Measurements from ENCODE around the gene CXCL3. TPM values are rescaled to one million over a fixed set of nuclear protein-coding genes. Genes with fewer than 3 reads are reported as not detected.

Gene CXCL3
- total RNA-seq, 2 experiments from 2014 or later, result not detected

GRCh38 chr4:74054483-74055047, 16.1 kb upstream of the CXCL3 start:
- ChIA-PET POLR2A (no interaction called here), CTCF (no interaction called here)
- Mint-ChIP-seq H3K9me3 (ENCODE audit: low read depth) (peaks cover 2% of the 10 kb centered on the region), H3K4me1 (no peaks in the 10 kb centered on the region), H3K36me3 (ENCODE audit: low read depth) (no peaks in the 10 kb centered on the region), H3K27ac (no peak overlapping the region), H3K4me3 (no peak overlapping the region), H3K27me3 (peaks cover 5% of the 10 kb centered on the region)
- DNase-seq, result no peak
- intact Hi-C loops (cut with DNase I, micrococcal nuclease), result no loop called here
- ATAC-seq, result no peak

- H3K36me3 Mint-ChIP-seq (ENCODE audit: low read depth), result peaks cover 3% of the 10 kb centered on the region
- ChIA-PET CTCF (no interaction called here), POLR2A (no interaction called here)
- peaks cover 10% of the 10 kb centered on the region for H3K9me3 Mint-ChIP-seq (ENCODE audit: low read depth)
- ATAC-seq (no peak), DNase-seq (no peak)
- no peak overlapping the region for H3K27ac Mint-ChIP-seq
- H3K4me1 Mint-ChIP-seq, result no peaks in the 10 kb centered on the region
- intact Hi-C loops (cut with DNase I, micrococcal nuclease), result no loop called here
- H3K27me3 Mint-ChIP-seq, result peaks cover 22% of the 10 kb centered on the region
- no peak overlapping the region for H3K4me3 Mint-ChIP-seq
These were observed 8.7 kb upstream of the CXCL3 start for GRCh38 chr4:74047152-74047551.

DNA sequence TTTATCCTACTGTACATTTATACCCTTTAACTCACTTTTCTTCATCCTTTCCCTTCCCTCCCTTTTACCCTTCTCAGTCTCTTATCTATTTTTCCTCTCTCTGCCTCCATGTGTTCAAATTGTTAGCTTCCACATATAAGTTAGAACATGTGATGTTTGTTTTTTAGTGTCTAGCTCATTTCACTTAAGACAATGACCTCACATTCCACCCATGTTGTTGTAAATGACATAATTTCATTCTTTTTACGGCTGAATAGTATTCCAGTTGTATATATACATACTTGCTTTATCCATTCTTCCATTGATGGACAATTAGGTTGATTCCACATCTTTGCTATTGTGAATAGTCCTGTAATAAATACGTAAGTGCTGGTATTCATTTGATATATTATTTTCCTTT, 7.3 kb upstream of the CXCL3 start:
- DNase-seq, result no peak
- peaks cover 7% of the 10 kb centered on the region for H3K9me3 Mint-ChIP-seq (ENCODE audit: low read depth)
- H3K27me3 Mint-ChIP-seq, result peaks cover 23% of the 10 kb centered on the region
- no peak overlapping the region for H3K27ac Mint-ChIP-seq
- H3K4me3 Mint-ChIP-seq, result no peak overlapping the region
- H3K4me1 Mint-ChIP-seq, result no peaks in the 10 kb centered on the region
- ChIA-PET POLR2A (no interaction called here), CTCF (no interaction called here)
- peaks cover 3% of the 10 kb centered on the region for H3K36me3 Mint-ChIP-seq (ENCODE audit: low read depth)
- intact Hi-C loops (cut with DNase I, micrococcal nuclease), result no loop called here
- no peak for ATAC-seq

DNA sequence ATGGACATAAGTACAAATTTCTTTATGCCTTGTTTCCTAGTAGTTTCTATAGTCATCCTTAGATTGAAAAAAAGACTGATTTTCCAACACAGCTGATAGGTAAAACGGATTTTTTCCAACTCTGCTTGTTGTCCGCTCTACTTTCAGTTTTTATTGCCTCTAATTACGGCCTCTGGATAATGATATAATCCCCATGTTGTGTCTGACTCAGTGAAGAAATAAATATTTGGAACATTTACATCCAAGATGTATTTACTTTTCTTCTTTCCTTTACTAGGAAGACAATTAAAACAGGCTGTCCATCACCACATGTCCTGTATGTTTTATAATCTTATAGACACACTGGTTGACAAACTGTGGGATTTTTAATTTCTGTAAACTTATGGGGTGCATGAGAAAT, 6.8 kb upstream of the CXCL3 start:
- ChIA-PET POLR2A (no interaction called here), CTCF (no interaction called here)
- H3K4me3 Mint-ChIP-seq, result no peak overlapping the region
- ATAC-seq, result no peak
- DNase-seq, result no peak
- peaks cover 24% of the 10 kb centered on the region for H3K27me3 Mint-ChIP-seq
- H3K36me3 Mint-ChIP-seq (ENCODE audit: low read depth), result peaks cover 3% of the 10 kb centered on the region
- H3K4me1 Mint-ChIP-seq, result no peaks in the 10 kb centered on the region
- no peak overlapping the region for H3K27ac Mint-ChIP-seq
- H3K9me3 Mint-ChIP-seq (ENCODE audit: low read depth), result peaks cover 7% of the 10 kb centered on the region
- intact Hi-C loops (cut with DNase I, micrococcal nuclease), result no loop called here

DNA sequence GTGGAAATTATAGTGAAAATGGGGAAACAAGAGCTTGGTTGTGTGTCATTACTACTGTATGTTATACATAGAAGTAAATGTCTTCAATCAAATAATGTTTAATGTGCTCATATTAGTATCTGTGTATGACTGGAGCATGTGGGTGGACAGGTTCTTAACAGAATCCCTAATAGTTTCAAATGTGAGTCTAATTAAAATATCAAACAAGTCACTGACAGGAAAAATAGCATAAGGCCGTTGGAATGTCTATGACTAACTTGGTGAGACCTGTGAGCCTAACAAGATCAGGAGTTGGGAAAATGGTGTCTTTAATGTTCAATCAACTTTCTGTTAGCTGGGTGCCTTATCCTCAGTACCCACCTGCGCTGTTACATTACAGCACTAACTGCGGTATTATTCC, 6.2 kb upstream of the CXCL3 start:
- no peak for ATAC-seq
- Mint-ChIP-seq H3K27me3 (peaks cover 27% of the 10 kb centered on the region), H3K27ac (no peak overlapping the region), H3K36me3 (ENCODE audit: low read depth) (peaks cover 3% of the 10 kb centered on the region), H3K9me3 (ENCODE audit: low read depth) (peaks cover 7% of the 10 kb centered on the region), H3K4me3 (no peak overlapping the region), H3K4me1 (no peaks in the 10 kb centered on the region)
- ChIA-PET POLR2A (no interaction called here), CTCF (interaction anchor here (0.6 to 1.0 kb wide), 2 partner anchors 19 to 90 kb away, joined by 3 read pairs; no protein-coding TSS in a partner anchor)
- DNase-seq, result no peak
- intact Hi-C loops (cut with DNase I, micrococcal nuclease), result no loop called here

- peaks cover 33% of the 10 kb centered on the region for H3K27me3 Mint-ChIP-seq
- intact Hi-C loops (cut with DNase I, micrococcal nuclease), result no loop called here
- H3K4me3 Mint-ChIP-seq, result no peak overlapping the region
- peaks cover 5% of the 10 kb centered on the region for H3K4me1 Mint-ChIP-seq
- H3K9me3 Mint-ChIP-seq (ENCODE audit: low read depth), result peaks cover 7% of the 10 kb centered on the region
- CTCF ChIA-PET, result no interaction called here
- H3K27ac Mint-ChIP-seq, result no peak overlapping the region
- DNase-seq, result no peak
- peaks cover 3% of the 10 kb centered on the region for H3K36me3 Mint-ChIP-seq (ENCODE audit: low read depth)
- no peak for ATAC-seq
- POLR2A ChIA-PET, result no interaction called here
These were observed 4.2 kb upstream of the CXCL3 start for GRCh38 chr4:74042681-74043080.

GRCh38 chr4:74041418-74041817, 2.9 kb upstream of the CXCL3 start:
- ChIA-PET POLR2A (no interaction called here), CTCF (interaction anchor here (0.7 kb wide), 1 partner anchor 90 kb away, joined by 3 read pairs; no protein-coding TSS in a partner anchor)
- H3K4me1 Mint-ChIP-seq, result peaks cover 5% of the 10 kb centered on the region
- DNase-seq (no peak), ATAC-seq (no peak)
- H3K27me3 Mint-ChIP-seq, result peaks cover 33% of the 10 kb centered on the region
- H3K9me3 Mint-ChIP-seq (ENCODE audit: low read depth), result no peaks in the 10 kb centered on the region
- no peak overlapping the region for H3K4me3 Mint-ChIP-seq
- H3K27ac Mint-ChIP-seq, result no peak overlapping the region
- no peaks in the 10 kb centered on the region for H3K36me3 Mint-ChIP-seq (ENCODE audit: low read depth)
- intact Hi-C loops (cut with DNase I, micrococcal nuclease), result no loop called here

GRCh38 chr4:74039315-74039763, 850 bp upstream of the CXCL3 start:
- ATAC-seq (no peak), DNase-seq (no peak)
- ChIA-PET POLR2A (no interaction called here), CTCF (interaction anchor here (1.0 to 1.1 kb wide), 2 partner anchors 21 to 23 kb away, joined by 3 read pairs; no protein-coding TSS in a partner anchor)
- intact Hi-C loops (cut with DNase I, micrococcal nuclease), result no loop called here
- Mint-ChIP-seq H3K27ac (no peak overlapping the region), H3K9me3 (ENCODE audit: low read depth) (no peaks in the 10 kb centered on the region), H3K36me3 (ENCODE audit: low read depth) (no peaks in the 10 kb centered on the region), H3K27me3 (peaks cover 31% of the 10 kb centered on the region), H3K4me3 (peak overlapping the region; percentile 60), H3K4me1 (peaks cover 5% of the 10 kb centered on the region)

DNA sequence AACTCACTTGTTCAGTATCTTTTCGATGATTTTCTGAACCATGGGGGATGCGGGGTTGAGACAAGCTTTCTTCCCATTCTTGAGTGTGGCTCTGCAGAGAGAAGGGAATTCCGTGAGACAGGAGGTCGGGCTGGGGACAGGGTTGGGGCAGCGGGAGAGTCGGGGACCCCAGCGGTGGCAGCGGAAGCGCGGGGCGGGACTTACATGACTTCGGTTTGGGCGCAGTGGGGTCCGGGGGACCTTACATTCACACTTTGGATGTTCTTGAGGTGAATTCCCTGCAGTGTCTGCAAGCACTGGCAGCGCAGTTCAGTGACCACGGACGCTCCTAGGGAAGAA, 434 bp downstream of the CXCL3 start:
- Mint-ChIP-seq H3K4me3 (peak overlapping the region; percentile 60), H3K36me3 (ENCODE audit: low read depth) (no peaks in the 10 kb centered on the region), H3K4me1 (peaks cover 5% of the 10 kb centered on the region), H3K27ac (no peak overlapping the region), H3K27me3 (peaks cover 28% of the 10 kb centered on the region), H3K9me3 (ENCODE audit: low read depth) (no peaks in the 10 kb centered on the region)
- POLR2A ChIA-PET, result no interaction called here
- ATAC-seq (no peak), DNase-seq (peak; percentile 10)
- intact Hi-C loops (cut with DNase I, micrococcal nuclease), result no loop called here
- CTCF ChIA-PET, result no interaction called here

- ChIA-PET POLR2A (interaction anchor here (0.7 kb wide), 1 partner anchor 97 kb away, joined by 3 read pairs; no protein-coding TSS in a partner anchor), CTCF (interaction anchor here (0.6 kb wide), 1 partner anchor 82 kb away, joined by 3 read pairs; no protein-coding TSS in a partner anchor)
- Mint-ChIP-seq H3K27ac (no peak overlapping the region), H3K4me3 (peak overlapping the region; percentile 60), H3K36me3 (ENCODE audit: low read depth) (no peaks in the 10 kb centered on the region), H3K27me3 (peaks cover 32% of the 10 kb centered on the region), H3K4me1 (peaks cover 5% of the 10 kb centered on the region), H3K9me3 (ENCODE audit: low read depth) (no peaks in the 10 kb centered on the region)
- DNase-seq, result no peak
- intact Hi-C loops (cut with DNase I, micrococcal nuclease), result no loop called here
- ATAC-seq, result no peak
These were observed 1.2 kb downstream of the CXCL3 start for GRCh38 chr4:74037076-74037955.

GRCh38 chr4:74033739-74034138, 4.8 kb downstream of the CXCL3 start:
- ATAC-seq (no peak), DNase-seq (no peak)
- Mint-ChIP-seq H3K36me3 (ENCODE audit: low read depth) (no peaks in the 10 kb centered on the region), H3K9me3 (ENCODE audit: low read depth) (no peaks in the 10 kb centered on the region), H3K27me3 (peaks cover 21% of the 10 kb centered on the region), H3K4me1 (peaks cover 3% of the 10 kb centered on the region), H3K27ac (no peak overlapping the region), H3K4me3 (no peak overlapping the region)
- ChIA-PET POLR2A (no interaction called here), CTCF (interaction anchor here (0.8 to 1.1 kb wide), 2 partner anchors 23 to 404 kb away, joined by 3 read pairs; no protein-coding TSS in a partner anchor)
- intact Hi-C loops (cut with DNase I, micrococcal nuclease), result no loop called here

DNA sequence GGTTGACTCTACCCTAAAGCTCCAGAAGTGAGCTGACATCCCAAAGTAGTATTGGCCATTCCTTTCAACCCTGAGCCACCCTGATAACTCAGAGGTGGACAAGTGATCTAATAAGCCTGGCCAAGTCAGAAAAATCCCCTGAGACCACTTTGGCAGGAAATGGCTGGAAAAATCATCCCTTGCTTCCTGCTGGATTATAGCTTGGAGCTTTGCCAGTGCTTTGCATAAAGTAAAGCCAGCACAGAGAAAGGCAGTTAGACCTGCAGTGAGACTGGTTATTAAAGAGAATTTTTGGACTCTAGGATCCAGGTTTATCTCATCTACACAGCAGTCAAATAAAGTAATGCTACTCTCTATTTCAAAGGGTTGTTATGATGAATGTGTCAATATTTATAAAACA, 6.4 kb downstream of the CXCL3 start:
- ATAC-seq (no peak), DNase-seq (no peak)
- POLR2A ChIA-PET, result no interaction called here
- Mint-ChIP-seq H3K27ac (no peak overlapping the region), H3K36me3 (ENCODE audit: low read depth) (no peaks in the 10 kb centered on the region), H3K9me3 (ENCODE audit: low read depth) (no peaks in the 10 kb centered on the region), H3K4me3 (no peak overlapping the region), H3K27me3 (peaks cover 9% of the 10 kb centered on the region), H3K4me1 (no peaks in the 10 kb centered on the region)
- CTCF ChIA-PET, result no interaction called here
- intact Hi-C loops (cut with DNase I, micrococcal nuclease), result no loop called here
